PC-9 (cell line): ENCODE results near the gene OR51A4. TPM values are rescaled to one million over a fixed set of nuclear protein-coding genes. Genes with fewer than 3 reads are reported as not detected.

Experiments used
- BruUV-seq: library from RNA; stranded (reverse); fragments of 400-500 nt; replicated peaks from 2 replicates; lab custom pipeline; 2021; lab: Mats Ljungman, UMichigan
- CTCF ChIA-PET: fragments of 300-600 bp; sonication (Branson Sonifier 250); formaldehyde crosslinking; loops from one replicate; lab custom pipeline; 2022; ENCODE audit warnings: antibody characterized with exemption; lab: Charles Lee
- POLR2A ChIA-PET: fragments of 300-600 bp; sonication (Branson Sonifier 250); formaldehyde crosslinking; loops from one replicate; lab custom pipeline; 2022; ENCODE audit warnings: antibody characterized with exemption; ENCODE audit not compliant: unreplicated experiment; lab: Charles Lee
- DNase-seq, 2 experiments: peaks; one replicate each; pipeline versions ENCODE4 v3.0.0 to v3.0.0-alpha.2; 2015 to 2022; ENCODE audit warnings: mixed read lengths in 1 of 2
- H2AFZ ChIP-seq: fragments of 200-600 bp; sonication (generic); 2 replicates; pipeline ENCODE4 v1.8.1; 2017; ENCODE audit warnings: antibody characterized with exemption
- H3F3A ChIP-seq: fragments of 200-600 bp; sonication (generic); 2 replicates; pipeline ENCODE4 v1.8.1; 2017; ENCODE audit warnings: antibody characterized with exemption, mild to moderate bottlenecking, low read depth; ENCODE audit not compliant: insufficient read depth
- H3K27ac ChIP-seq: fragments of 200-600 bp; sonication (generic); 2 replicates; pipeline ENCODE4 v1.6.1; 2016; ENCODE audit warnings: mixed run types
- H3K27me3 ChIP-seq: fragments of 200-600 bp; sonication (generic); 2 replicates; pipeline ENCODE4 v1.6.1; 2016; ENCODE audit warnings: low read depth, mixed run types; ENCODE audit not compliant: insufficient read depth
- H3K36me3 ChIP-seq: fragments of 200-600 bp; sonication (generic); 2 replicates; pipeline ENCODE4 v1.6.1; 2016; ENCODE audit warnings: low read depth, mixed run types
- H3K4me1 ChIP-seq: fragments of 200-600 bp; sonication (generic); replicated peaks from 2 replicates; pipeline ENCODE4 v1.6.1; 2016; ENCODE audit warnings: mixed run types; ENCODE audit not compliant: insufficient read depth
- H3K4me2 ChIP-seq: fragments of 200-600 bp; sonication (generic); 2 replicates; pipeline ENCODE4 v1.6.1; 2017; ENCODE audit warnings: mixed run types
- H3K4me3 ChIP-seq: fragments of 200-600 bp; sonication (generic); 2 replicates; pipeline ENCODE4 v1.6.1; 2016; ENCODE audit warnings: mixed run types
- H3K79me2 ChIP-seq: fragments of 200-600 bp; sonication (generic); 2 replicates; pipeline ENCODE4 v1.6.1; 2017; ENCODE audit warnings: low read depth, mixed run types
- H3K9me2 ChIP-seq: fragments of 200-600 bp; sonication (generic); 2 replicates; pipeline ENCODE4 v1.8.1; 2017; ENCODE audit warnings: mild to moderate bottlenecking; ENCODE audit not compliant: insufficient read depth
- H3K9me3 ChIP-seq: fragments of 200-600 bp; sonication (generic); 2 replicates; pipeline ENCODE4 v1.8.1; 2016; ENCODE audit warnings: low read depth; ENCODE audit not compliant: insufficient read depth
- H4K20me1 ChIP-seq: fragments of 200-600 bp; sonication (generic); 2 replicates; pipeline ENCODE4 v1.8.1; 2017; ENCODE audit not compliant: insufficient read depth
- EZH2 ChIP-seq: fragments of 200-600 bp; sonication (generic); IDR thresholded peaks from 2 replicates; pipeline ENCODE4 v1.8.0; 2017; ENCODE audit warnings: antibody characterized with exemption, low read depth
- intact Hi-C: fragments of 100-400 bp; cut with micrococcal nuclease; formaldehyde crosslinking; loops from one replicate; pipeline ENCODE4 v1.10.0; 2022; ENCODE audit not compliant: unreplicated experiment
- total RNA-seq: library from RNA; stranded (reverse); gene quantifications from 2 replicates; pipeline ENCODE4 v1.2.3, GENCODE V29; 2021
- TF ChIP-seq, protein P1 (sequence below): fragments of 200-600 bp; sonication (generic); conservative IDR thresholded peaks from 2 replicates; pipeline ENCODE4 v1.6.1; 2017; ENCODE audit warnings: mixed run types, antibody characterized with exemption, mild to moderate bottlenecking, moderate library complexity

Gene OR51A4
- total RNA-seq, 1 experiment from 2014 or later: not detected

GRCh38 chr11:4919250-4919649 lies 28.2 kb downstream of the OR51A4 start, which contains the start of gene OR51G2:
TSS of gene OR51G2 (minus strand) at chr11:4919350. CDS start at chr11:4915663, 3,687 bp downstream.
- TF ChIP-seq, protein P1, sequence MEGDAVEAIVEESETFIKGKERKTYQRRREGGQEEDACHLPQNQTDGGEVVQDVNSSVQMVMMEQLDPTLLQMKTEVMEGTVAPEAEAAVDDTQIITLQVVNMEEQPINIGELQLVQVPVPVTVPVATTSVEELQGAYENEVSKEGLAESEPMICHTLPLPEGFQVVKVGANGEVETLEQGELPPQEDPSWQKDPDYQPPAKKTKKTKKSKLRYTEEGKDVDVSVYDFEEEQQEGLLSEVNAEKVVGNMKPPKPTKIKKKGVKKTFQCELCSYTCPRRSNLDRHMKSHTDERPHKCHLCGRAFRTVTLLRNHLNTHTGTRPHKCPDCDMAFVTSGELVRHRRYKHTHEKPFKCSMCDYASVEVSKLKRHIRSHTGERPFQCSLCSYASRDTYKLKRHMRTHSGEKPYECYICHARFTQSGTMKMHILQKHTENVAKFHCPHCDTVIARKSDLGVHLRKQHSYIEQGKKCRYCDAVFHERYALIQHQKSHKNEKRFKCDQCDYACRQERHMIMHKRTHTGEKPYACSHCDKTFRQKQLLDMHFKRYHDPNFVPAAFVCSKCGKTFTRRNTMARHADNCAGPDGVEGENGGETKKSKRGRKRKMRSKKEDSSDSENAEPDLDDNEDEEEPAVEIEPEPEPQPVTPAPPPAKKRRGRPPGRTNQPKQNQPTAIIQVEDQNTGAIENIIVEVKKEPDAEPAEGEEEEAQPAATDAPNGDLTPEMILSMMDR: no peak
- TF ChIP-seq EZH2: no peak

GRCh38 chr11:4916581-4916980 lies 30.8 kb downstream of the OR51A4 start:
- H3K9me2 ChIP-seq: no peaks in the 10 kb centered on the region
- no peak overlapping the region for H2AFZ ChIP-seq
- H4K20me1 ChIP-seq: no peaks in the 10 kb centered on the region
- no peaks in the 10 kb centered on the region for H3K79me2 ChIP-seq
- no TSS peak for BruUV-seq
- ChIA-PET POLR2A (no interaction called here), CTCF (no interaction called here)
- no peak overlapping the region for H3K27ac ChIP-seq
- H3K9me3 ChIP-seq: no peaks in the 10 kb centered on the region
- no peak overlapping the region for H3K4me2 ChIP-seq
- no peaks in the 10 kb centered on the region for H3K27me3 ChIP-seq
- DNase-seq: no peak
- H3K4me3 ChIP-seq: no peak overlapping the region
- H3K36me3 ChIP-seq: no peaks in the 10 kb centered on the region
- intact Hi-C loops: no loop called here
- TF ChIP-seq, protein P1: no peak
- TF ChIP-seq EZH2: no peak
- H3F3A ChIP-seq: no peaks in the 10 kb centered on the region
- no peaks in the 10 kb centered on the region for H3K4me1 ChIP-seq

More at GRCh38 chr11:4919250-4919649, 28.2 kb downstream of the OR51A4 start, which contains the start of gene OR51G2:
- no peak for DNase-seq
- Histone ChIP-seq H3K4me2 (no peak within 1 kb of the TSS), H3K36me3 (no peaks in the 10 kb centered on the region), H3K9me3 (no peaks in the 10 kb centered on the region), H3F3A (no peaks in the 10 kb centered on the region), H3K4me3 (no peak within 1 kb of the TSS), H3K9me2 (no peaks in the 10 kb centered on the region), H3K27me3 (no peaks in the 10 kb centered on the region), H3K27ac (no peak within 1 kb of the TSS), H3K4me1 (no peaks in the 10 kb centered on the region), H4K20me1 (no peaks in the 10 kb centered on the region), H3K79me2 (no peaks in the 10 kb centered on the region), H2AFZ (no peak within 1 kb of the TSS)
- CTCF ChIA-PET: no interaction called here
- BruUV-seq: no TSS peak
- intact Hi-C loops: no loop called here
- POLR2A ChIA-PET: no interaction called here

DNA sequence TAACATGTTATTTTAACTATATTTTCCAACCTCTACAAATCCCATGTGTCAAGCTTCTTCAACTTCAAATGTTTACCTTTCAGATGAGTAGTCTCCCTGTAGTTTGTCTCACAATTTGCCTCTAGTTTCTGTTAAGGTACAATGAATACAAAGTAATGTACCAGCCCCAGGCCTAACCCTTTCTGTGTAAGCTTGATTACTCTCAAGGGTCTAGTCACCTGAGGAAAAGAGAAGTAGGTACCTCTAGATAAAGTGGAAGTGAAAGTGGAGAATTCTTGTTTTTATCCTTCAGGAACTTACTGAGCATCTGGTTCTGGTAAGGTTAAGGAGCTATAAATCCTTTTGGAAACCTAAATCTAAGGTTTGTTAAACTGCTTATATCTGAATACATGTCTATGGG lies 43.9 kb downstream of the OR51A4 start, which contains the start of gene OR51A7:
OR51A7 (plus strand) TSS at position 300 of the 400 bp plus-strand sequence. CDS start 3,587 bp downstream, outside the sequence.
- no peaks in the 10 kb centered on the region for H3K9me2 ChIP-seq
- no TSS peak for BruUV-seq
- no peak for TF ChIP-seq EZH2
- TF ChIP-seq, protein P1: no peak
- H3K79me2 ChIP-seq: no peaks in the 10 kb centered on the region
- no peak within 1 kb of the TSS for H3K4me3 ChIP-seq
- intact Hi-C loops: no loop called here
- ChIA-PET POLR2A (no interaction called here), CTCF (no interaction called here)
- no peak within 1 kb of the TSS for H2AFZ ChIP-seq
- H3K4me1 ChIP-seq: no peaks in the 10 kb centered on the region
- H3K36me3 ChIP-seq: no peaks in the 10 kb centered on the region
- H4K20me1 ChIP-seq: no peaks in the 10 kb centered on the region
- no peak within 1 kb of the TSS for H3K4me2 ChIP-seq
- no peak for DNase-seq
- no peak within 1 kb of the TSS for H3K27ac ChIP-seq
- H3K9me3 ChIP-seq: no peaks in the 10 kb centered on the region
- H3K27me3 ChIP-seq: no peaks in the 10 kb centered on the region
- H3F3A ChIP-seq: no peaks in the 10 kb centered on the region

Other genes starting within 250 kb of the OR51A4 start
- not detected in 2 replicates for gene OR51E2, start 249.8 kb downstream of the OR51A4 start, total RNA-seq
- gene MMP26, start 242.8 kb downstream of the OR51A4 start, total RNA-seq: not detected in 2 replicates
- gene OR51F1, start 177.7 kb downstream of the OR51A4 start, total RNA-seq: not detected in 2 replicates
- gene OR52R1, start 143.2 kb downstream of the OR51A4 start, total RNA-seq: not detected in 2 replicates
- gene OR51F2, start 126.3 kb downstream of the OR51A4 start, total RNA-seq: not detected in 2 replicates
- not detected in 2 replicates for gene OR51S1, start 98.4 kb downstream of the OR51A4 start, total RNA-seq
- not detected in 2 replicates for gene OR51T1, start 65.7 kb downstream of the OR51A4 start, total RNA-seq
- gene OR51A7, start 43.8 kb downstream of the OR51A4 start, total RNA-seq: not detected in 2 replicates
- gene OR51G2, start 28.3 kb downstream of the OR51A4 start, total RNA-seq: not detected in 2 replicates
- not detected in 2 replicates for gene OR51G1, start 23.3 kb downstream of the OR51A4 start, total RNA-seq
- gene OR51A2, start 8.1 kb upstream of the OR51A4 start, total RNA-seq: not detected in 2 replicates
- not detected in 2 replicates for gene OR51L1, start 47.2 kb upstream of the OR51A4 start, total RNA-seq
- not detected in 2 replicates for gene OR52J3, start 98.9 kb upstream of the OR51A4 start, total RNA-seq
- gene OR52E2, start 112.0 kb upstream of the OR51A4 start, total RNA-seq: not detected in 2 replicates
- gene OR52E1, start 122.0 kb upstream of the OR51A4 start, total RNA-seq: not detected in 2 replicates
- gene OR52A5, start 190.8 kb upstream of the OR51A4 start, total RNA-seq: not detected in 2 replicates
- not detected in 2 replicates for gene OR52A1, start 207.2 kb upstream of the OR51A4 start, total RNA-seq